HepG2 (cell line): ENCODE measurements around the gene JAZF1. TPM values are rescaled to one million over a fixed set of nuclear protein-coding genes. Genes with fewer than 3 reads are reported as not detected.

Source experiments
- ARNT2 ChIP-seq: sonication (generic); formaldehyde crosslinking; IDR thresholded peaks from 2 replicates; pipeline ENCODE4 v1.8.0; 2022; ENCODE audit warnings: mild to moderate bottlenecking, low read depth, missing genetic modification reagents, moderate library complexity
- RXRB ChIP-seq: IDR thresholded peaks from 2 replicates; pipeline ENCODE4 v1.6.1; 2016; ENCODE audit warnings: borderline replicate concordance, missing genetic modification reagents, missing compliant biosample characterization
- SYNCRIP ChIP-seq: fragments of 200-400 bp; formaldehyde crosslinking; IDR thresholded peaks from 2 replicates; pipeline ENCODE4 v1.6.1; 2018; ENCODE audit warnings: mild to moderate bottlenecking, low read depth, low read length; ENCODE audit not compliant: insufficient read depth
- ZNF232 ChIP-seq: sonication (generic); formaldehyde crosslinking; IDR thresholded peaks from 2 replicates; pipeline ENCODE4 v1.4.0; 2020; ENCODE audit warnings: missing genetic modification reagents, borderline replicate concordance
- ZSCAN30 ChIP-seq: sonication (generic); formaldehyde crosslinking; IDR thresholded peaks from 2 replicates; pipeline ENCODE4 v1.5.0; 2020; ENCODE audit warnings: mild to moderate bottlenecking, missing genetic modification reagents
- polyA plus RNA-seq, 8 experiments: library from polyadenylated mRNA; depleted of rRNA in 3 of 8; stranded (reverse) in 7 of 8; unstranded in 1 of 8; fragments of >200 nt; fragmentation: Illumina TruSeq in 4 of 8; extraction: Trizol in 4 of 8; gene quantifications; 2 replicates each; pipeline versions ENCODE4 v1.2.1 to v1.2.3, GENCODE V29; 2011 to 2016; ENCODE audit warnings: low read depth in 4 of 8, missing spikeins in 1 of 8, mixed read lengths in 1 of 8; ENCODE audit not compliant: insufficient read depth in 1 of 8
- total RNA-seq, 5 experiments: library from RNA; depleted of rRNA; stranded (reverse); fragments of >200 nt; fragmentation: Illumina TruSeq; extraction: Trizol; gene quantifications; 2 replicates each; pipeline ENCODE4 v1.2.3, GENCODE V29; 2016; ENCODE audit warnings: low read depth in 1 of 5
- TF ChIP-seq, protein P1 (sequence below): sonication (generic); formaldehyde crosslinking; IDR thresholded peaks from 2 replicates; pipeline ENCODE4 v1.5.0; 2020; ENCODE audit warnings: mild to moderate bottlenecking, missing genetic modification reagents, borderline replicate concordance

Gene JAZF1
- total and polyA plus RNA-seq, 2 of the 13 experiments (the other 11 are each of a cell fraction or from before 2014, with no cell fraction given) = not detected

DNA sequence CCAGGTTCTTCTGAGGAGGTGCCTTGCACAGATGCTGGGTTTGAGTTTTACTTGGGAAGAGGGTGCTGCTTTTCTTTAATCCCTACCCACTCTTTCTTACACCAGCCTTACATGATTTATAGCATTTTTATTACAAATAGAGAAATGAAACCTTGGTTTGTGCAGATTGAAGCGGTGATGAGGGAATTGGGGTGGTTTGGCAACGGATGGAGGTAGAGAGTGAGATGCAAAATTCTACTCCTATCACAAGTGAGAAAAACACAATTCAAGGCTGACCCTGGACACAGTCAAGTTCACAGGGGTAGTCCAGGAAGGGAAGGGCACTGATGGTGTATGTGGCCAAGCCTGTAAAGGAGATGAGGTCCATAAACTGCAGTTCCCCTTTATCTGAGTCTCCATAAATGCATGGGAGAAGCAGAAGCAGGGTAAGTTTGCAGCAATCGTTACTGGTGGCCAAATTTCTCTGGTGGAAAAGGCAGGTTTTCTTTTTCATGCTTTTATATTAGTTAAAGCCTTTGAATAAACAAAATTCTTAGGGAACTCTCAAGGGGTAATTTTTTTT lies 214.3 kb downstream of the JAZF1 start (continued):
- TF ChIP-seq ARNT2 (CRISPR knock-in tag) (no peak), SYNCRIP (no peak), ZSCAN30 (CRISPR knock-in tag) (no peak), ZNF232 (no peak), RXRB (no peak)
- TF ChIP-seq, protein P1, sequence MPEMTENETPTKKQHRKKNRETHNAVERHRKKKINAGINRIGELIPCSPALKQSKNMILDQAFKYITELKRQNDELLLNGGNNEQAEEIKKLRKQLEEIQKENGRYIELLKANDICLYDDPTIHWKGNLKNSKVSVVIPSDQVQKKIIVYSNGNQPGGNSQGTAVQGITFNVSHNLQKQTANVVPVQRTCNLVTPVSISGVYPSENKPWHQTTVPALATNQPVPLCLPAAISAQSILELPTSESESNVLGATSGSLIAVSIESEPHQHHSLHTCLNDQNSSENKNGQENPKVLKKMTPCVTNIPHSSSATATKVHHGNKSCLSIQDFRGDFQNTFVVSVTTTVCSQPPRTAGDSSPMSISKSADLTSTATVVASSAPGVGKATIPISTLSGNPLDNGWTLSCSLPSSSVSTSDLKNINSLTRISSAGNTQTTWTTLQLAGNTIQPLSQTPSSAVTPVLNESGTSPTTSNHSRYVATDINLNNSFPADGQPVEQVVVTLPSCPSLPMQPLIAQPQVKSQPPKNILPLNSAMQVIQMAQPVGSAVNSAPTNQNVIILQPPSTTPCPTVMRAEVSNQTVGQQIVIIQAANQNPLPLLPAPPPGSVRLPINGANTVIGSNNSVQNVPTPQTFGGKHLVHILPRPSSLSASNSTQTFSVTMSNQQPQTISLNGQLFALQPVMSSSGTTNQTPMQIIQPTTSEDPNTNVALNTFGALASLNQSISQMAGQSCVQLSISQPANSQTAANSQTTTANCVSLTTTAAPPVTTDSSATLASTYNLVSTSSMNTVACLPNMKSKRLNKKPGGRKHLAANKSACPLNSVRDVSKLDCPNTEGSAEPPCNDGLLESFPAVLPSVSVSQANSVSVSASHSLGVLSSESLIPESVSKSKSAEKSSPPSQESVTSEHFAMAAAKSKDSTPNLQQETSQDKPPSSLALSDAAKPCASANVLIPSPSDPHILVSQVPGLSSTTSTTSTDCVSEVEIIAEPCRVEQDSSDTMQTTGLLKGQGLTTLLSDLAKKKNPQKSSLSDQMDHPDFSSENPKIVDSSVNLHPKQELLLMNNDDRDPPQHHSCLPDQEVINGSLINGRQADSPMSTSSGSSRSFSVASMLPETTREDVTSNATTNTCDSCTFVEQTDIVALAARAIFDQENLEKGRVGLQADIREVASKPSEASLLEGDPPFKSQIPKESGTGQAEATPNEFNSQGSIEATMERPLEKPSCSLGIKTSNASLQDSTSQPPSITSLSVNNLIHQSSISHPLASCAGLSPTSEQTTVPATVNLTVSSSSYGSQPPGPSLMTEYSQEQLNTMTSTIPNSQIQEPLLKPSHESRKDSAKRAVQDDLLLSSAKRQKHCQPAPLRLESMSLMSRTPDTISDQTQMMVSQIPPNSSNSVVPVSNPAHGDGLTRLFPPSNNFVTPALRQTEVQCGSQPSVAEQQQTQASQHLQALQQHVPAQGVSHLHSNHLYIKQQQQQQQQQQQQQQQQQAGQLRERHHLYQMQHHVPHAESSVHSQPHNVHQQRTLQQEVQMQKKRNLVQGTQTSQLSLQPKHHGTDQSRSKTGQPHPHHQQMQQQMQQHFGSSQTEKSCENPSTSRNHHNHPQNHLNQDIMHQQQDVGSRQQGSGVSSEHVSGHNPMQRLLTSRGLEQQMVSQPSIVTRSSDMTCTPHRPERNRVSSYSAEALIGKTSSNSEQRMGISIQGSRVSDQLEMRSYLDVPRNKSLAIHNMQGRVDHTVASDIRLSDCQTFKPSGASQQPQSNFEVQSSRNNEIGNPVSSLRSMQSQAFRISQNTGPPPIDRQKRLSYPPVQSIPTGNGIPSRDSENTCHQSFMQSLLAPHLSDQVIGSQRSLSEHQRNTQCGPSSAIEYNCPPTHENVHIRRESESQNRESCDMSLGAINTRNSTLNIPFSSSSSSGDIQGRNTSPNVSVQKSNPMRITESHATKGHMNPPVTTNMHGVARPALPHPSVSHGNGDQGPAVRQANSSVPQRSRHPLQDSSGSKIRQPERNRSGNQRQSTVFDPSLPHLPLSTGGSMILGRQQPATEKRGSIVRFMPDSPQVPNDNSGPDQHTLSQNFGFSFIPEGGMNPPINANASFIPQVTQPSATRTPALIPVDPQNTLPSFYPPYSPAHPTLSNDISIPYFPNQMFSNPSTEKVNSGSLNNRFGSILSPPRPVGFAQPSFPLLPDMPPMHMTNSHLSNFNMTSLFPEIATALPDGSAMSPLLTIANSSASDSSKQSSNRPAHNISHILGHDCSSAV (CRISPR knock-in tag) = no peak
